Motor neuron (in vitro differentiated cells): ENCODE results near the gene LDLRAD3. TPM values are rescaled to one million over a fixed set of nuclear protein-coding genes. Genes with fewer than 3 reads are reported as not detected.
"Not testable (repeated sequence)": the region's sequence is repeated elsewhere in the genome, so short reads cannot be mapped to it uniquely, and the experiment has no call there.

ENCODE experiments used
- ATAC-seq, 8 experiments: fragments of 200-7000 bp; cut with Tn5 transposase; replicated peaks in 6 of 8; 2 replicates each; pipeline ENCODE4 v1.8.0; 2021; ENCODE audit warnings: mild to moderate bottlenecking in 8 of 8, moderate library complexity in 8 of 8
- H3K27ac ChIP-seq, 2 donors: fragments of 250-450 bp; sonication (Bioruptor Pico); 2 replicates each; pipeline ENCODE4 v1.9.0; 2021; ENCODE audit warnings: antibody characterized with exemption in 2 of 2, mild to moderate bottlenecking in 2 of 2, moderate library complexity in 1 of 2
- H3K4me1 ChIP-seq, 2 donors: fragments of 250-450 bp; sonication (Bioruptor Pico); replicated peaks in 1 of 2; 2 replicates each; pipeline ENCODE4 v1.6.1; 2021; ENCODE audit warnings: antibody characterized with exemption in 2 of 2, mild to moderate bottlenecking in 2 of 2, moderate library complexity in 1 of 2
- H3K4me3 ChIP-seq, 5 donors: fragments of 250-450 bp; sonication (Bioruptor Pico); 2 replicates each; pipeline ENCODE4 v1.9.0; 2021; ENCODE audit warnings: antibody characterized with exemption in 5 of 5, mild to moderate bottlenecking in 5 of 5, moderate library complexity in 4 of 5
- WGBS, 10 experiments: fragments of 450-650 bp; shearing (Covaris generic); methylation state at CpG; one replicate each; pipeline ENCODE4 v1.0.0; 2022; 5-methylcytosine and 5-hydroxymethylcytosine counted together
- in situ Hi-C, 9 experiments: fragments of 400-800 bp; cut with MboI; loops; one replicate each; pipeline ENCODE4 v1.15.0; 2021; ENCODE audit warnings: low sequenced_read_pairs in 9 of 9, low pct_unique_long_range_greater_than_20kb in 2 of 9; ENCODE audit not compliant: unreplicated experiment in 9 of 9
- total RNA-seq, 8 experiments: library from RNA; unstranded; fragments of 300-600 nt; gene quantifications; 2 replicates each; pipeline versions ENCODE4 v1.2.3 to v1.2.4, GENCODE V29; 2022

The LDLRAD3 gene
- total RNA-seq, 8 experiments from 2014 or later: 6.8 to 37.0 (median 21.8) TPM

DNA sequence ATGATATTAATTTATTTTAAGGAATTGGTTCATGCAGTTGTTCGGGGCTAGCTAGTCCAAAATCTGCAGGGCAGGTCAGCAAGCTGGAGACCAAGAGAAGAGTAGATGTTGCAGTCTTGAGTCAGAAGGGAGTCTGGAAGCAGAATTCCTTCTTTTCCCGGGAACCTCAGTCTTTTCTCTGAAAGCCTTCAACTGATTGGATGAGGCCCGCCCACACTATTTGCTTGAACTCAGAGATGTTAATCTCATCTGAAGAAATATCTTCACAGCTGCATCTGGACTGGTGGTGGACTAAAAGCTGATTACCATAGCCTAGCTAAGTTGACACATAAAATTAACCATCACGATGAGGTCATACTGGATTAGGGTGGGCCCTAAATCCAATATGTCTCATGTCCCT lies 223.2 kb downstream of the LDLRAD3 start:
- H3K4me1 ChIP-seq: peaks cover 51 to 66% of the 10 kb centered on the region in 2 donors
- in situ Hi-C loops: loop anchor here in 1 of 9 experiments (25.0 kb wide), 2 partner anchors 95 to 555 kb away; partner anchors contain the start of gene FJX1
- no peak overlapping the region for H3K27ac ChIP-seq
- 51 to 100% (median 92%) methylated on average over 1 to 4 of the region's 4 CpGs for WGBS, 10 experiments
- ATAC-seq: peak in 3 of 8 experiments; percentile 7 to 66 (median 14)
- H3K4me3 ChIP-seq: no peak overlapping the region

DNA sequence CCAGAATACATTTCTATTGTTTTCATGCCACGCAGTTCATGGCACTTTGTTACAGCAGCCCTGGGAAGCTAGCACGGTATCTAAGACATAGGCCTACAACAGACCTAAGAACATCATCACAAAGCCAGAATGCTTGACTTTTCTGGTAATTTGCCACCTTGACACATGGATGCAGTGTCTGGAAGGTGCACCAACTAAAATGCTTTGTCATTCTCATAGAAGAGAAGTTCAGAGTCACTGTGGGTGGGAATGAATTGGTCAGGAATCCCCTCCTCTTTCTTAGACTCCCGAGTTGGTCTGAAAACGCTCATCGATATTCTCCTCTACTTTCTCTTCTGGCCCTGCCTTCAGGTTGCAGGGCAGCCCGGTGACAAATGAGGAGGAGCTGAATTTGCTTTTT lies 223.9 kb downstream of the LDLRAD3 start:
- peaks cover 45 to 60% of the 10 kb centered on the region in 2 donors for H3K4me1 ChIP-seq
- 60 to 100% (median 94%) methylated on average over 1 to 4 of the region's 6 CpGs; no CpG with 5 or more reads in 3 of the 10 experiments for whole genome bisulfite sequencing, 10 experiments
- H3K27ac ChIP-seq: no peak overlapping the region
- in situ Hi-C loops: loop anchor here in 1 of 9 experiments (25.0 kb wide), 2 partner anchors 95 to 555 kb away; partner anchors contain the start of gene FJX1
- no peak overlapping the region for H3K4me3 ChIP-seq
- ATAC-seq: no peak

DNA sequence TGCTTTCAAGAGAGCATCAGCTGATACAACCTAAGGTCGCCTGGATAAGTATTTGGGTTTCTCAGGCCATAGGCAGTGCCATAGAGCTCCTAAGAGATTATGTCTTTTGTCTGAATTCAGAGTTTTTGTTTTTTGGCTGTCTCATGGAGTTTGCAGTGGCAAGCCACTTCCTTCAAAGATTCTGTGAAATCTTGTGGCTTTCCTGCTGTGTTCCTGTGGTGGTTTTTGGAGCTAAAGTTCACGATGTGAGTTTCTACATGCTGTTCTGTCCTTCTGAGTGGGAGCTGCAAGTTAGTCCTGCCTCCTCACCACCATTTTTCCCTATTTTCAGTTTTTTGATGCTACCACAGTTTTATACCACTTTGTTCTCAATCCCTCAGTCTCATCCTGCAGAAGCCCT lies 234.0 kb downstream of the LDLRAD3 start:
- 86 to 100% (median 93%) methylated on average over 1 to 2 of the region's 2 CpGs; no CpG with 5 or more reads in 3 of the 10 experiments for WGBS, 10 experiments
- in situ Hi-C loops: no loop called here
- ATAC-seq: no peak
- Histone ChIP-seq H3K4me3 (no peak overlapping the region), H3K4me1 (no peaks in the 10 kb centered on the region), H3K27ac (no peak overlapping the region)

DNA sequence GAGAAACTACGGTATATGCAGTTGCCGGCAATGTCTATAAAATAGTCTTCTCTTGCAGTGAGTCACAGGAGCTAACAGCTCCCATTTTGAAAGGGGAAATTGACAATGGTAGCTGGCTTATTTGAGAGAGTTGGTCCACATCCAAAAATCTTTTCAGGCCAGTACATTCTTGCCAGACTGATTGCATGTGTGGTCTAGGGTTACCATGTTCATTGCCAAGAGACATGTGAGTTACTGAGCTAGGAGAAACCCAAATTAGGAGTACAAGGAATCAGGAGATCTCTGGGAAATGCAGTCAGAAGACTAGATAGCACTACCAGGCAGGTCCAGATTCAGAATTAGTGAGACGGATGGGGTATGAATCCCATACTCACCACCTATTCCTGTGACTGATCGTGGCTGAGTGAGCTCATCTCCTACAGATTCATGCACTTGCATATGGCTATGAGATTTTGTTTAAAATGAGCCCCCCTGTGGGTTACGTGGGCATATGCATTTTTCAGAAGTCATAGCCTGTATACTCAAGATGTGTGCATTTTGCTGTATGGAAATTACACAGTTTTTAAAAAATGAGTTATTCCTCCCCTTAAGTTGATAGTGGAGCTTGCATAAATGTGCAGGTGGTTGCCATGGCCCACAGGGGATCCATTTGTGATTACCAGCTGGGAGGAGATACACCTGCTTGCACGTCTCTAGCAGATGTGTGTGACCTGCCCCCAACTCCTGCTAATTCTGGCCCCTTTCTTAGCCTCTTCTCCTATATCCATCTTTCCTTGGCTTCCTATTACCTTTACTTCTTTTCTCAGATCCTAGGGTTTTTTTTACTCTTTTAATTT lies 242.7 kb downstream of the LDLRAD3 start:
- 0 to 100% (median 85%) methylated on average over 1 to 5 of the region's 6 CpGs; no CpG with 5 or more reads in 2 of the 10 experiments for WGBS, 10 experiments
- in situ Hi-C loops: no loop called here
- Histone ChIP-seq H3K27ac (no peak overlapping the region), H3K4me3 (no peak overlapping the region), H3K4me1 (peaks cover 7 to 17% of the 10 kb centered on the region in 2 donors)
- ATAC-seq: peak in 6 of 8 experiments; percentile 18 to 91 (median 75)

DNA sequence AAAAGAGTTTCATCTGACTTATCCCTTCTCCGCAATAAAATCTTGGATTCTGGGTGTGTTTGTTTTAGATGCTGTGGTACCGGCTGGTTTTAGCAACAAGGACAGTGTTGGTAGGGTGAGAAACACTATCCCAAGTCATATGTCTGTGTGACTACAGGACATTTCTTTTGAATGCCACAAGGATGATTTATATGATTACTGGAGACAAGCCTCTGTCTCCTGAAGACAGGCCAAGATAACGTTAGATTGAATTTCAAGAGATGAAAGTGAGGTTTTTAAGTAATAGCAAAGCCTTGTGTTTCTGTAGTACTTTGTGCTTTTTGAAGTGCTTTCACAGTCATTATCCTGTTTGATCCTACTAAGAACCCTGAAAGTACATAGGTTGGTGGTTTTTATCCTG lies 243.8 kb downstream of the LDLRAD3 start:
- in situ Hi-C loops: no loop called here
- ATAC-seq: no peak
- Histone ChIP-seq H3K4me3 (no peak overlapping the region), H3K4me1 (peaks cover 7 to 17% of the 10 kb centered on the region in 2 donors), H3K27ac (no peak overlapping the region)
- 85 to 100% (median 90%) methylated on average over 1 to 3 of the region's 3 CpGs; no CpG with 5 or more reads in 1 of the 10 experiments for WGBS, 10 experiments

DNA sequence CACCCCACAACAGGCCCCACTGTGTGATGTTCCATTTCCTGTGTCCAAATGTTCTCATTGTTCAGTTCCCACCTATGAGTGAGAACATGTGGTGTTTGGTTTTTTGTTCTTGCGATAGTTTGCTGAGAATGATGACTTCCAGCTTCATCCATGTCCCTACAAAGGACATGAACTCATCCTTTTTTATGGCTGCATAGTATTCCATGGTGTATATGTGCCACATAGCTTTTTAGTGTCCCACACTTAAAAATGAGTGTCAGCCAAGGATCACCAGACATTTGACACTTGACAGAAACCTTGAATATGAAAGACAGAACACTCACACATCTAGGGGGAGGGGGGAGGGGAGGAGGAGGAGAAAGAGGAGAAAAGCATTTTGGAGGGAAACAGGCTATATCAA lies 245.9 kb downstream of the LDLRAD3 start:
- ATAC-seq, H3K4me3 ChIP-seq, H3K27ac ChIP-seq, in situ Hi-C loops: not testable (repeated sequence)
- WGBS, 10 experiments: no CpG with 5 or more reads among the region's 1 CpG
- peaks cover 7 to 17% of the 10 kb centered on the region in 2 donors for H3K4me1 ChIP-seq

DNA sequence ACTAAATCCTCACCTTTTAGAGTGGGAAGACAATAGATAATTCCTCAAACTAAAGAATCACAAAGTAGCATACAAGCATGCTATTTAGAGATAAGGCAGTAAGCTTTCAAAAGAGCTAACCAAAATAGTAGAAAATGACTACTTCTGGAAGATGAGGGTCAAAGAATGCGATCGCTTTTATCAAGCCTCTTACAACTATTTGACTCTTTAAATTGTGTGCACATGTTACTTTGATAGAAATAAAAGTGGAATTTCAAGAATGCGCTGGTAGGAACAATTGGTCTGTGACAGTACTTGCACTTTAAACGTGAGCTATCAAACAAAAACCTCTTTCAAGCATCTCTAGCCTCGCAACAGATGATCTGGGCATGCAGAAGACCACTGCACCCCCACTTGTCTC lies 248.1 kb downstream of the LDLRAD3 start:
- ATAC-seq: peak in 1 of 8 experiments; percentile 17
- Histone ChIP-seq H3K4me1 (peaks cover 13 to 15% of the 10 kb centered on the region in 2 donors), H3K27ac (no peak overlapping the region), H3K4me3 (no peak overlapping the region)
- in situ Hi-C loops: no loop called here
- WGBS, 10 experiments: 74 to 100% (median 89%) methylated on average over 1 to 5 of the region's 5 CpGs; no CpG with 5 or more reads in 2 of the 10 experiments

DNA sequence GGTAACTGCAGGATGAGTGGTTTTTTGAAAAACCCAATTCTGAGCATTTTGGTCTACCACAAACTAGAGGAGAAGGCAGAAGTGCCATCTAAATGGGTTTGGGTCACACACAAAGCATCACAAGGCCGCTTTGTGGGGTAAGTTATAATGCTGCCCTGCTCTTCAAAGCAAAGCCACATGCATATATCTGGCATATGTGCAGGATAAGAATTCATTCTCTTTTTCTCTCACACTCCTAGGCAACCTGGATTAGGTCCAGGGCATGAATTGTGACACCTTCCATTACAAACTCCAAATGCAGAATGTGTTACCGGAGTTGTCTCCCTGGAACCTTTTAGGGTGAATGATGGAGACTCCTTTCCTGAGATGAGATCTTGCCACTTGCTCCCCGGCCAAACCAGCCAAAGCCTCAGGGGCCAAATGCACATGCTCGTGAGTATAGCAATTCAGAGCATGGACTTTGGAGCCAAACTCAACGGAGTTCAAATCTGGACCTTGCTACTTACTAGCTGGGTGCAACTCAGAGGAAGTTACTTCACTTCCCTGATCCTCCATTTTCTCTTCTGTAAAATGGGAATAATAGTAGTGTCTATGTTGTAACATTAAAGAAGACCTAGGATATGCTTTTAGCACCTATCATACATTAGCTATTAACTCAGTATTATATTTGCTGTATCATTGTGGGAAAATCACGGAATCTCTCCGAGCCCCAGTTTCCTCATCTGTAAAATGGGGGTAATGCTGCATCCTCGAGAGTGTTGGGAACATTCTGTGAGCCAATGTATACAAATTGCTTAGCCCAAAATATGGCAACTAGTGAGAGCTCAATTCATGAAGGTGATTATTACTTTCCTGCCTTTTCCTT lies 248.8 kb downstream of the LDLRAD3 start:
- peak in 2 of 8 experiments; percentile 21 to 82 for ATAC-seq
- in situ Hi-C loops: no loop called here
- no peak overlapping the region for H3K4me3 ChIP-seq
- 75 to 100% (median 97%) methylated on average over 1 to 7 of the region's 8 CpGs; no CpG with 5 or more reads in 1 of the 10 experiments for WGBS, 10 experiments
- H3K27ac ChIP-seq: no peak overlapping the region
- peaks cover 18 to 22% of the 10 kb centered on the region in 2 donors for H3K4me1 ChIP-seq

DNA sequence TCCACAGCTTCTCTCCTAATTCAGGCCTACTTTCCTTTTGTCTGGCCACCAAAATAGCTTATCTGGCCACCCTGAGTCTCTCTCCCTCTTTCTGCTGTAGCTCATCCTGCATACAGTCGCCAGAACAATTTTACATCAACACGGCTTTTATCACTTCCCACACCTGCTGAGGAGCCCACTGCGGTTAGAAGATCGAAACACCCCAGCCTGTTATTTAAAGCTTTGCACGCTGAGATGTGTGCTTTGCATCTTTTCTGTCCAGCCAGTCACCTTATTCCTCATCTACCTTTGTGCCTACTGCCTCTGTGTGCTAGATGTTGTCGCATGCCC lies 249.4 kb downstream of the LDLRAD3 start:
- 40 to 100% (median 96%) methylated on average over 1 to 6 of the region's 6 CpGs; no CpG with 5 or more reads in 1 of the 10 experiments for WGBS, 10 experiments
- Histone ChIP-seq H3K4me3 (no peak overlapping the region), H3K27ac (no peak overlapping the region), H3K4me1 (peaks cover 18 to 27% of the 10 kb centered on the region in 2 donors)
- no peak for ATAC-seq
- in situ Hi-C loops: no loop called here

DNA sequence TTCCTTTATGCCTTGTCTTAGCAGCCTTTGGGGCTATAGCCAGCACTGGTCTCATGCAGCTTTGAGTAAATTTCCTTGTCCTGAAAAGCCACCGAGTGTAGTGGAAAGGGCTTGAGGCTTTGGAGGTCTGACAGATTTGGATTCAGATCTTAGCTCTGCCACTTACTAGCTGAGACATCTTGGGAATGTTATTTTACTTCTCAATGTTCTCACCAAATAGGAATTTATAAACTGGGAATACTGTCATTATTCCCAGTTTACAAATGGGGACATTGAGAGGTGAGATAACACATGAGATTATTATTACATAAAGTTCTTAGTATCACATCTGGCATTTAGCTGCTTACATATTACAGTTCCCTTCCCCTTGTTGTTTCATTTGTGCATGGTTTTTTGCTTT lies 249.9 kb downstream of the LDLRAD3 start:
- WGBS, 10 experiments: 57 to 100% (median 88%) methylated on average over 1 of the region's 1 CpG; no CpG with 5 or more reads in 5 of the 10 experiments
- ATAC-seq: no peak
- Histone ChIP-seq H3K27ac (no peak overlapping the region), H3K4me1 (peaks cover 18 to 27% of the 10 kb centered on the region in 2 donors), H3K4me3 (no peak overlapping the region)
- in situ Hi-C loops: no loop called here

DNA sequence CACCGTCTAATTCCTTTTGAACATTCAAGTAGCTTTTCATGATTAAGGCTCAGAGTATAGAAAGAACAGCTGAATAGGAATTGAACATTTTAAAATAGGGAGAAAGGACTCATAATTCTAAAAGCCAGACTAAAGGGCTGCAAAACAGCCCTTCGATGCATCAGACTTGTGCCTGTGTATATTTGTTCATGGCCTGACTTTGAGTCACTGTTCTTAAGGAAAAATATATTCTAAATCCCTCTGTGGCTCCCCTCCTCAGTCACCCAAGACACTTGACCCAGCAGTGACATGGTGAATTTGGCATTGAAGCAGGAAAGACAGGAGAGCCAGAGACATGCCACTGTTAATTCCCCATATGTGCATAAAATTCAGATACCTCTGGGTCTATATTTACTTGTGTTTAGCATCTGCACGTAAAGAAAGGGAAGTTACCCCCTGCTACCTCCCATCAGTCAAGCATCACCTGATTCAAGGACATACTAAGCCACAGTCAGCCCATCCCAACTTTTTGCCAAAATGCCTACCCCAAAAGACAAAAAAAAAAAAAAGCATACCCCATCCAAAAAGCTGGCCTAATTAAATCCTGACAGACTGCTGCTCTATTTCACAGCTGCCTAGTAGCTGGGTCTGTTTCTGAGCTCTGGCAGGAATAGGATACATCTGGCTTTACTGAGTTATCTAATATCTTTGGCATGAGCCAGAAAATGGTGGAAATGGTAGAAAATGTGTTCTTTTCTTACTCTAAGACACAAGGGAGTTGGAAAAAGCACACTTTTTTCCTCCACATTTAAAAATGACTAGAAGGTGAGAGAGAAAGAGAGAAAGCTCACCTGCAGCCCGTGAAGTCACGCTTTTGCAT lies 251.9 kb downstream of the LDLRAD3 start:
- ATAC-seq: peak in 6 of 8 experiments; percentile 14 to 76 (median 46)
- no peak overlapping the region for H3K4me3 ChIP-seq
- peaks cover 18 to 27% of the 10 kb centered on the region in 2 donors for H3K4me1 ChIP-seq
- WGBS, 10 experiments: 32 to 100% (median 74%) methylated on average over 1 to 4 of the region's 5 CpGs
- in situ Hi-C loops: no loop called here
- no peak overlapping the region for H3K27ac ChIP-seq

DNA sequence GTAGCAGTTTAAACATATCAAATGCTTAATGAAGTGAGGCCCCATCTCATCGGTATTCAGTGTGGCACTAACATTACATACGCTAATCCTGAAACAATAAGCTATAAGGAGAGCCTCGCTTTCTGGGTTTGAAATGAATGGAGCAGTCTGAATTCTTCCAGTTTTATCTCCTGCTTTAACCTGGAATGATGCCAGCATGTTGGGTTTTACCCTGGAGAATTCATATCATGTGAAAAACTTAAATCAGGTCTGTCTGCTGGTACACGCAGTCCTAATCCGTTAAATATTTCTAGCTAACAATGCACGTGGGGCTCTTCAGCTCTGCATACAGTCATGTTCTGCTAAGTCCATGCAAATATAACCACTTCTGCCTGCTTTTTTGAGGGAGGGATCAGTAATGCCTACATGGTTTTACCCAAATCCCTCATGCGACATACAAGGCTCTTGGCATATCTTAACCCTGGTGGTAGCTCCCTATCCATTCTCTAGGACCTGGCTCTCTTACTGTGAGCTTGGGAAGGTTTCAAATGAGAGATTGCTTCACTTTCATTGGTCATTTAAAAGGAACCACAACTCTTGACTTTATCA lies 252.6 kb downstream of the LDLRAD3 start:
- Histone ChIP-seq H3K27ac (no peak overlapping the region), H3K4me1 (peaks cover 18 to 27% of the 10 kb centered on the region in 2 donors), H3K4me3 (no peak overlapping the region)
- in situ Hi-C loops: no loop called here
- WGBS, 10 experiments: 0 to 74% (median 51%) methylated on average over 1 to 7 of the region's 7 CpGs; no CpG with 5 or more reads in 2 of the 10 experiments
- peak; percentile 50 to 82 (median 66) for ATAC-seq
